ENCODE measurements around the gene HHAT. TPM values are rescaled to one million over a fixed set of nuclear protein-coding genes. Genes with fewer than 3 reads are reported as not detected.

The HHAT gene
- total RNA-seq, 4 donors from 2014 or later, result 0.31 to 0.33 (median 0.33) TPM; not detected in 1

GRCh38 chr1:210376836-210377372 lies 48.2 kb downstream of the HHAT start:
- intact Hi-C loops (cut with DNase I; ENCODE audit: low total_unique reads), result no loop called here
- in situ Hi-C loops (cut with MboI; ENCODE audit: low sequenced_read_pairs in 4 of 4), result no loop called here
- no peak for TF ChIP-seq POLR2A (IDR thresholded peaks at IDR 0.05)
- TF ChIP-seq, protein P1, sequence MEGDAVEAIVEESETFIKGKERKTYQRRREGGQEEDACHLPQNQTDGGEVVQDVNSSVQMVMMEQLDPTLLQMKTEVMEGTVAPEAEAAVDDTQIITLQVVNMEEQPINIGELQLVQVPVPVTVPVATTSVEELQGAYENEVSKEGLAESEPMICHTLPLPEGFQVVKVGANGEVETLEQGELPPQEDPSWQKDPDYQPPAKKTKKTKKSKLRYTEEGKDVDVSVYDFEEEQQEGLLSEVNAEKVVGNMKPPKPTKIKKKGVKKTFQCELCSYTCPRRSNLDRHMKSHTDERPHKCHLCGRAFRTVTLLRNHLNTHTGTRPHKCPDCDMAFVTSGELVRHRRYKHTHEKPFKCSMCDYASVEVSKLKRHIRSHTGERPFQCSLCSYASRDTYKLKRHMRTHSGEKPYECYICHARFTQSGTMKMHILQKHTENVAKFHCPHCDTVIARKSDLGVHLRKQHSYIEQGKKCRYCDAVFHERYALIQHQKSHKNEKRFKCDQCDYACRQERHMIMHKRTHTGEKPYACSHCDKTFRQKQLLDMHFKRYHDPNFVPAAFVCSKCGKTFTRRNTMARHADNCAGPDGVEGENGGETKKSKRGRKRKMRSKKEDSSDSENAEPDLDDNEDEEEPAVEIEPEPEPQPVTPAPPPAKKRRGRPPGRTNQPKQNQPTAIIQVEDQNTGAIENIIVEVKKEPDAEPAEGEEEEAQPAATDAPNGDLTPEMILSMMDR (IDR thresholded peaks at IDR 0.05 in 4 of 5, conservative IDR thresholded peaks at IDR 0.05 in 1 of 5), result no peak
- Histone ChIP-seq H3K27ac (no peak overlapping the region), H3K4me1 (no peaks in the 10 kb centered on the region), H3K27me3 (no peaks in the 10 kb centered on the region), H3K9me3 (no peaks in the 10 kb centered on the region), H3K4me3 (no peak overlapping the region), H3K36me3 (no peaks in the 10 kb centered on the region)
- no peak for ATAC-seq
- DNase-seq, result no peak

DNA sequence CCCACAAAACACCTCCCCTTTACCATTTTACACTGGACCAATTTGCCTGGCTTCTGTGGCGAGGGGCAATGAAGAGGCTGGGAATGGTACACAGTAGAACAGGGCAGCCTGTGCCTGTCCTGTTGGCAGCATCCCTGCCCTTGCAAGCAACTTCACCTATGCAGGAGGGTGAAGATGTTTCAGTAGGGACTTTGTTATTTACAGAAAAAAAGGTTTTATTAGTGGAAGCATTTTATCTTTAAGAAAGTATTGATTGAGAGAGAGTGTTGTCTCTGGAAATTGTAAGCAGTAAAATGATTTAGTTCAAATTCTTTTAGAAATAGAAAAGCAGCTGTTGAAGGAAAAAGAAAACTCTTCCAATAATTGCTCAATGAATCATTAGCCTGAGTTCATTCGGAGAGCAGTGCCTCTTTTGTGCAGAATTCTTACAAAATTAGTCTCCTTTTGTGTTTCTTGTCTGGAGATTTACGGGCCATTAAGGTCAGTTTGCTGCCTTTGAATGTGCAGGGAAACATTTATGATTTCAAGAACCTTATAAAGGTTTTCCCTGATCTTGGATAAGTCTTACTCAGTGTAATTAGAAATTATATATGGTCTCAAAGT lies 49.1 kb downstream of the HHAT start:
- Histone ChIP-seq H3K4me3 (no peak overlapping the region), H3K9me3 (no peaks in the 10 kb centered on the region), H3K27ac (no peak overlapping the region), H3K4me1 (no peaks in the 10 kb centered on the region), H3K36me3 (no peaks in the 10 kb centered on the region), H3K27me3 (no peaks in the 10 kb centered on the region)
- in situ Hi-C loops (cut with MboI; ENCODE audit: low sequenced_read_pairs in 4 of 4), result no loop called here
- ATAC-seq (no peak), DNase-seq (no peak)
- intact Hi-C loops (cut with DNase I; ENCODE audit: low total_unique reads), result no loop called here
- TF ChIP-seq POLR2A (IDR thresholded peaks at IDR 0.05), result no peak
- TF ChIP-seq, protein P1 (IDR thresholded peaks at IDR 0.05 in 4 of 5, conservative IDR thresholded peaks at IDR 0.05 in 1 of 5), result no peak

DNA sequence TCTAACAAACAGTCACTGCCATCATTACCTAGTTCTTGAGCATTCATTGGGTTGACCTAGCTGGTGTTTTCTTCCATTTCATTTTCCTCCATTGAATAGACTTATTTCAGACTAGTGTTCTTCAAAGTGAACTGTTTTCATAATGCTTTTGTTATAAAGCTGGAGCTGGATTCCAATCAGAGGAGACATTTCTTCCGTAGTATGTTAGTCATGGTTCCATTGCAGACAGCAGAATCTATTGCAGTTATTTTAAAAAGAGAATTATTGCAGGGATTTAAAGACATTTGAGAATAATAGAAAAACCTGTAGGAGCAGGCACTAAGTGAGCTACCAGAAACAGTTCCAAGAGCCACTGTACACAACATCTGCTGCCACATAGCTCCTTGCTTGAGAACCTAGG lies 50.0 kb downstream of the HHAT start:
- in situ Hi-C loops (cut with MboI; ENCODE audit: low sequenced_read_pairs in 4 of 4), result no loop called here
- no peaks in the 10 kb centered on the region for H3K27me3 ChIP-seq
- TF ChIP-seq, protein P1 (IDR thresholded peaks at IDR 0.05 in 4 of 5, conservative IDR thresholded peaks at IDR 0.05 in 1 of 5), result no peak
- no peak for TF ChIP-seq POLR2A (IDR thresholded peaks at IDR 0.05)
- H3K4me1 ChIP-seq, result no peaks in the 10 kb centered on the region
- H3K9me3 ChIP-seq, result no peaks in the 10 kb centered on the region
- no peak for ATAC-seq
- H3K4me3 ChIP-seq, result no peak overlapping the region
- no peak for DNase-seq
- intact Hi-C loops (cut with DNase I; ENCODE audit: low total_unique reads), result no loop called here
- H3K27ac ChIP-seq, result no peak overlapping the region
- H3K36me3 ChIP-seq, result no peaks in the 10 kb centered on the region

DNA sequence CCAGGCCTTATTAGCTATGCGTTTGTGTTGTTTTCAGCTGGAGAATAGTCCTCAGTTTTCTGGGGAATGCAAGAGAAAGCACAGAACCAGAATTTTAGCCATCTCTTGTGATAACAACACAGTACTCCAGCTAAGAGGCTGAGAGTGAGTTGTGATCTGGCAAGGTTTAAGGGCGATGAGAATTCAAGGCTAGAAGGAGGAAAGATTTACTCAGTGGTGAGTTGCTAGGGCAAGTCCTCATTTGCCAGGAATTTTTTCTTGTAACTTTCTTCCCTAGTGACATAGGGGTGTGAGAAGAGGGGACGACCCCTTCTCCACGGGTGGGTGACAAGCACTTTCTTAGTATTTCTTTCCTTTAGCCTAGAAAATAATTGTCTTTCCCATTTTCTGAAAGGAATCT lies 53.2 kb downstream of the HHAT start:
- TF ChIP-seq POLR2A (IDR thresholded peaks at IDR 0.05), result no peak
- TF ChIP-seq, protein P1 (IDR thresholded peaks at IDR 0.05 in 4 of 5, conservative IDR thresholded peaks at IDR 0.05 in 1 of 5), result no peak
- Histone ChIP-seq H3K27ac (no peak overlapping the region), H3K9me3 (no peaks in the 10 kb centered on the region), H3K4me3 (no peak overlapping the region), H3K36me3 (no peaks in the 10 kb centered on the region), H3K4me1 (no peaks in the 10 kb centered on the region), H3K27me3 (no peaks in the 10 kb centered on the region)
- in situ Hi-C loops (cut with MboI; ENCODE audit: low sequenced_read_pairs in 4 of 4), result no loop called here
- intact Hi-C loops (cut with DNase I; ENCODE audit: low total_unique reads), result no loop called here
- ATAC-seq, result no peak
- no peak for DNase-seq

DNA sequence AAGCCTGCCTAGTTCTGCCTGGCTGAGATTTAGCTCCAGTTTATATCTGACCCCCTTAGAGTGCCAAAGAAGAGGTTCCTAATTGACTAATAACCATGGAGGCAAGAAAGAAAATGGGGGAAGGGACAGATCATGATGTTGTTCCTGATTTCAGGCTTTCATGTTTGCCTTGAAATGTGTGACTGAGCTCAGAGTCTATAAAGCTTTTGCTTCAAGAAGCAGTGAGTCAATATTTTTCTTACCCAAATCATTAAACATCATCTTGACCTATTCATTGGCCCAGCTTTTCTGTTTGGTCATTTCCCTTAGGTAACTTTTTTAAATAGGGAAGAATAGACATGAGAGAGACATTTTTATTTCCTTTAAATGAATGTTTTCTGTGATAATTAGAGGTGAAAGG lies 55.9 kb downstream of the HHAT start:
- no peaks in the 10 kb centered on the region for H3K27me3 ChIP-seq
- H3K36me3 ChIP-seq, result no peaks in the 10 kb centered on the region
- H3K9me3 ChIP-seq, result no peaks in the 10 kb centered on the region
- no peak overlapping the region for H3K27ac ChIP-seq
- in situ Hi-C loops (cut with MboI; ENCODE audit: low sequenced_read_pairs in 4 of 4), result no loop called here
- intact Hi-C loops (cut with DNase I; ENCODE audit: low total_unique reads), result no loop called here
- TF ChIP-seq, protein P1 (IDR thresholded peaks at IDR 0.05 in 4 of 5, conservative IDR thresholded peaks at IDR 0.05 in 1 of 5), result no peak
- TF ChIP-seq POLR2A (IDR thresholded peaks at IDR 0.05), result no peak
- DNase-seq, result no peak
- no peak overlapping the region for H3K4me3 ChIP-seq
- no peak for ATAC-seq
- no peaks in the 10 kb centered on the region for H3K4me1 ChIP-seq

All from gastrocnemius medialis (tissue), 4 donors.